ENCODE measurements around the gene UGT1A5. TPM values are rescaled to one million over a fixed set of nuclear protein-coding genes. Genes with fewer than 3 reads are reported as not detected.

The UGT1A5 gene
- polyA plus RNA-seq, 1 of the 3 experiments (the other 2 are of a cell fraction) = not detected

GRCh38 chr2:233764761-233765160 is 52.1 kb downstream of the UGT1A5 start:
- no peaks in the 10 kb centered on the region for H3K27me3 ChIP-seq (ENCODE audit: insufficient read depth)
- no peak overlapping the region for H3K27ac ChIP-seq (ENCODE audit: low read depth in 2 of 2, low read length in 1 of 2)
- WGBS (ENCODE audit: low lambda C conversion rate) = 22% methylated on average over 2 of the region's 3 CpGs
- CTCF ChIA-PET = no interaction called here
- DNase-seq = no peak
- no peaks in the 10 kb centered on the region for H3K4me1 ChIP-seq (ENCODE audit: control insufficient read depth in 1 of 2, insufficient read depth in 2 of 2, low read depth in 1 of 2, low read length in 1 of 2)
- H3K79me2 ChIP-seq (ENCODE audit: insufficient read depth) = no peaks in the 10 kb centered on the region
- no peak overlapping the region for H3K4me3 ChIP-seq (ENCODE audit: low read depth in 2 of 2, low read length in 1 of 2)
- no peaks in the 10 kb centered on the region for H3F3A ChIP-seq (replicated peaks; ENCODE audit: insufficient read depth)
- no peaks in the 10 kb centered on the region for H3K9me2 ChIP-seq
- no peaks in the 10 kb centered on the region for H3K9me3 ChIP-seq
- POLR2A ChIA-PET = no interaction called here
- no peak for TF ChIP-seq CHD2 (IDR thresholded peaks at IDR 0.05; ENCODE audit: low read length, partially characterized antibody)
- TF ChIP-seq RAD21 (IDR thresholded peaks at IDR 0.05; ENCODE audit: low read length) = no peak
- TF ChIP-seq REST (IDR thresholded peaks at IDR 0.05; ENCODE audit: low read depth, low read length) = no peak
- TF ChIP-seq RFX5 (IDR thresholded peaks at IDR 0.05; ENCODE audit: low read length) = no peak
- no peak for TF ChIP-seq TEAD4 (IDR thresholded peaks at IDR 0.05; ENCODE audit: borderline replicate concordance, insufficient read depth)
- TF ChIP-seq MEF2A (IDR thresholded peaks at IDR 0.05; ENCODE audit: borderline replicate concordance, low read depth) = no peak
- no peak for TF ChIP-seq FOSL2 (IDR thresholded peaks at IDR 0.05; ENCODE audit: borderline replicate concordance, low read depth)
- TF ChIP-seq MXI1 (IDR thresholded peaks at IDR 0.05; ENCODE audit: low read depth, low read length) = no peak
- no peak for TF ChIP-seq TCF12 (IDR thresholded peaks at IDR 0.05)
- no peak for TF ChIP-seq USF1 (IDR thresholded peaks at IDR 0.05; ENCODE audit: borderline replicate concordance, low read depth)
- TF ChIP-seq ZBTB33 (IDR thresholded peaks at IDR 0.05; ENCODE audit: borderline replicate concordance, low read depth) = no peak
- TF ChIP-seq GATA2 (CRISPR knock-in tag; IDR thresholded peaks at IDR 0.05) = no peak
- no peak for TF ChIP-seq CTCF (IDR thresholded peaks at IDR 0.05)
- no peak for TF ChIP-seq PBX3 (IDR thresholded peaks at IDR 0.05)
- TF ChIP-seq EP300 (IDR thresholded peaks at IDR 0.05; ENCODE audit: borderline replicate concordance in 1 of 2, low read depth in 1 of 2, low read length in 1 of 2) = no peak
- no peak for TF ChIP-seq MAX (IDR thresholded peaks at IDR 0.05; ENCODE audit: low read depth)
- TF ChIP-seq USF2 (IDR thresholded peaks at IDR 0.05; ENCODE audit: borderline replicate concordance, low read depth, low read length) = no peak
- no peaks in the 10 kb centered on the region for H4K20me1 ChIP-seq (ENCODE audit: insufficient read depth)
- no peak overlapping the region for H3K4me2 ChIP-seq
- H3K9ac ChIP-seq = no peak overlapping the region
- H3K36me3 ChIP-seq (replicated peaks in 1 of 2; ENCODE audit: control insufficient read depth in 1 of 2, insufficient read depth in 2 of 2, low read length in 1 of 2) = no peaks in the 10 kb centered on the region
- no peak overlapping the region for H2AFZ ChIP-seq (ENCODE audit: low read depth)
